WTC11 (cell line): Measurements from ENCODE around the gene NES. TPM values are rescaled to one million over a fixed set of nuclear protein-coding genes. Genes with fewer than 3 reads are reported as not detected.

Experiments used
- ATAC-seq: fragments of 200-7000 bp; cut with Tn5 transposase; 2 replicates; pipeline ENCODE4 v1.10.0; 2021; ENCODE audit warnings: mild to moderate bottlenecking, moderate library complexity
- CTCF ChIA-PET: fragments of 300-600 bp; sonication (Branson Sonifier 250); formaldehyde crosslinking; loops from one replicate; lab custom pipeline; 2021; ENCODE audit warnings: antibody characterized with exemption; lab: Charles Lee
- POLR2A ChIA-PET: fragments of 350-600 bp; sonication (Branson Sonifier 250); formaldehyde crosslinking; loops from one replicate; lab custom pipeline; 2021; ENCODE audit warnings: antibody characterized with exemption; lab: Charles Lee
- DNase-seq: peaks from one replicate; pipeline ENCODE4 v3.0.0; 2021; ENCODE audit warnings: low spot score
- H3K27ac Mint-ChIP-seq: 2 replicates; pipeline ENCODE4 v1.8.0; 2021; ENCODE audit warnings: mixed read lengths
- H3K27me3 Mint-ChIP-seq: 2 replicates; pipeline ENCODE4 v1.8.0; 2021; ENCODE audit warnings: low read depth, mild to moderate bottlenecking, moderate library complexity, mixed read lengths
- H3K36me3 Mint-ChIP-seq: 2 replicates; pipeline ENCODE4 v1.8.0; 2021; ENCODE audit warnings: mixed read lengths
- H3K4me1 Mint-ChIP-seq: 2 replicates; pipeline ENCODE4 v1.8.0; 2022; ENCODE audit warnings: mixed read lengths
- H3K4me3 Mint-ChIP-seq: 2 replicates; pipeline ENCODE4 v1.8.0; 2021; ENCODE audit warnings: mild to moderate bottlenecking, moderate library complexity, mixed read lengths
- H3K9me3 Mint-ChIP-seq: 2 replicates; pipeline ENCODE4 v1.8.0; 2021; ENCODE audit warnings: mixed read lengths
- ARID4B ChIP-seq: sonication (generic); formaldehyde crosslinking; IDR thresholded peaks from 2 replicates; pipeline ENCODE4 v1.8.0; 2023; ENCODE audit warnings: missing genetic modification reagents, mild to moderate bottlenecking, borderline replicate concordance
- ATF1 ChIP-seq: sonication (generic); formaldehyde crosslinking; IDR thresholded peaks from 2 replicates; pipeline ENCODE4 v1.8.1; 2023; ENCODE audit warnings: mild to moderate bottlenecking, moderate library complexity, missing genetic modification reagents
- E2F5 ChIP-seq: sonication (generic); formaldehyde crosslinking; IDR thresholded peaks from 2 replicates; pipeline ENCODE4 v1.8.1; 2022; ENCODE audit warnings: mild to moderate bottlenecking, moderate library complexity, missing genetic modification reagents
- ETV6 ChIP-seq: sonication (generic); formaldehyde crosslinking; IDR thresholded peaks from 2 replicates; pipeline ENCODE4 v1.8.1; 2022; ENCODE audit warnings: mild to moderate bottlenecking, missing genetic modification reagents
- FOXP1 ChIP-seq: sonication (generic); formaldehyde crosslinking; IDR thresholded peaks from 2 replicates; pipeline ENCODE4 v1.8.0; 2022; ENCODE audit warnings: missing genetic modification reagents, mild to moderate bottlenecking, moderate library complexity, borderline replicate concordance
- FOXP4 ChIP-seq: sonication (generic); formaldehyde crosslinking; IDR thresholded peaks from 2 replicates; pipeline ENCODE4 v1.8.0; 2022; ENCODE audit warnings: mild to moderate bottlenecking, missing genetic modification reagents
- GTF2I ChIP-seq: fragments of 250-450 bp; sonication (Bioruptor Pico); conservative IDR thresholded peaks from 2 replicates; pipeline ENCODE4 v1.4.0; 2021; ENCODE audit warnings: mild to moderate bottlenecking
- JUN ChIP-seq: sonication (generic); formaldehyde crosslinking; IDR thresholded peaks from 2 replicates; pipeline ENCODE4 v1.8.0; 2023; ENCODE audit warnings: mild to moderate bottlenecking, missing genetic modification reagents
- MYBL2 ChIP-seq: sonication (generic); formaldehyde crosslinking; IDR thresholded peaks from 2 replicates; pipeline ENCODE4 v1.8.1; 2023; ENCODE audit warnings: mild to moderate bottlenecking, moderate library complexity, missing genetic modification reagents
- SMAD4 ChIP-seq: sonication (generic); formaldehyde crosslinking; IDR thresholded peaks from 2 replicates; pipeline ENCODE4 v1.8.0; 2022; ENCODE audit warnings: mild to moderate bottlenecking, missing genetic modification reagents
- TEAD1 ChIP-seq: sonication (generic); formaldehyde crosslinking; IDR thresholded peaks from 2 replicates; pipeline ENCODE4 v1.8.0; 2022; ENCODE audit warnings: mild to moderate bottlenecking, missing genetic modification reagents
- ZNF121 ChIP-seq: sonication (generic); formaldehyde crosslinking; IDR thresholded peaks from 2 replicates; pipeline ENCODE4 v1.8.0; 2023; ENCODE audit warnings: missing genetic modification reagents
- ZNF281 ChIP-seq: sonication (generic); formaldehyde crosslinking; IDR thresholded peaks from 2 replicates; pipeline ENCODE4 v1.8.0; 2023; ENCODE audit warnings: mild to moderate bottlenecking, missing genetic modification reagents
- total RNA-seq: library from RNA; stranded (reverse); gene quantifications from 3 replicates; pipeline ENCODE4 v1.2.3, GENCODE V29; 2021
- TF ChIP-seq, protein P1 (sequence below): sonication (generic); formaldehyde crosslinking; IDR thresholded peaks from 2 replicates; pipeline ENCODE4 v1.8.1; 2023; ENCODE audit warnings: mild to moderate bottlenecking, missing genetic modification reagents
- TF ChIP-seq, protein P2 (sequence below): sonication (generic); formaldehyde crosslinking; conservative IDR thresholded peaks from 2 replicates; pipeline ENCODE4 v1.8.1; 2023; ENCODE audit warnings: mild to moderate bottlenecking, low read depth, missing genetic modification reagents, moderate library complexity

Gene NES
- total RNA-seq, 1 experiment from 2014 or later: 127 TPM

DNA sequence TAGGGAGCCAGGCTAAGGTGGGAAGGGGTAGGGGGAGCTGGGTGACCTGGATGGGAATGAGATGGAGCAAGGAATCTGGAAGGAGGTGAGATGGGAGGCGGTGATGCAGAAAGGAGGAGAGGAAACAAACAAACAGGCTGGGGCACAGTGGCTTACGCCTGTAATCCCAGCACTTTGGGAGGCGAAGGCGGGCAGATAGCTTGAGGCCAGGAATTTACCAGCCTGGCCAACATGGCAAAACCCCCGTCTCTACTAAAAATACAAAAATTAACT is 17.4 kb upstream of the NES start:
- Mint-ChIP-seq H3K27ac (peak overlapping the region; percentile 98), H3K27me3 (peaks cover 7% of the 10 kb centered on the region; the same call in 1 of the 2 replicates), H3K36me3 (peaks cover 20% of the 10 kb centered on the region)
- no peak for DNase-seq
- POLR2A ChIA-PET: interaction anchor here (0.7 to 8.0 kb wide), 4 partner anchors 12 to 138 kb away, joined by 3 to 195 read pairs (median 7); partner anchors contain the start of genes CRABP2, ISG20L2 and METTL25B
- no peak for TF ChIP-seq GTF2I (CRISPR knock-in tag)
- TF ChIP-seq TEAD1 (CRISPR knock-in tag): no peak
- TF ChIP-seq JUN (CRISPR knock-in tag): no peak
- TF ChIP-seq E2F5: no peak
- no peak for TF ChIP-seq ZNF121 (CRISPR knock-in tag)
- TF ChIP-seq ARID4B (CRISPR knock-in tag): no peak
- TF ChIP-seq, protein P1, sequence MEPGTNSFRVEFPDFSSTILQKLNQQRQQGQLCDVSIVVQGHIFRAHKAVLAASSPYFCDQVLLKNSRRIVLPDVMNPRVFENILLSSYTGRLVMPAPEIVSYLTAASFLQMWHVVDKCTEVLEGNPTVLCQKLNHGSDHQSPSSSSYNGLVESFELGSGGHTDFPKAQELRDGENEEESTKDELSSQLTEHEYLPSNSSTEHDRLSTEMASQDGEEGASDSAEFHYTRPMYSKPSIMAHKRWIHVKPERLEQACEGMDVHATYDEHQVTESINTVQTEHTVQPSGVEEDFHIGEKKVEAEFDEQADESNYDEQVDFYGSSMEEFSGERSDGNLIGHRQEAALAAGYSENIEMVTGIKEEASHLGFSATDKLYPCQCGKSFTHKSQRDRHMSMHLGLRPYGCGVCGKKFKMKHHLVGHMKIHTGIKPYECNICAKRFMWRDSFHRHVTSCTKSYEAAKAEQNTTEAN (CRISPR knock-in tag): no peak
- no peak for TF ChIP-seq ZNF281 (CRISPR knock-in tag)
- no peak for TF ChIP-seq MYBL2 (CRISPR knock-in tag)
- TF ChIP-seq, all 79 proteins: peak for 0
- Mint-ChIP-seq H3K4me1 (peaks cover 61% of the 10 kb centered on the region), H3K9me3 (no peaks in the 10 kb centered on the region), H3K4me3 (peak overlapping the region; percentile 62)
- ATAC-seq: no peak
- CTCF ChIA-PET: interaction anchor here (0.6 to 17.1 kb wide), 11 partner anchors 16 to 255 kb away, joined by 3 to 1553 read pairs (median 5); partner anchors contain the start of genes CRABP2, INSRR, ISG20L2 and METTL25B

DNA sequence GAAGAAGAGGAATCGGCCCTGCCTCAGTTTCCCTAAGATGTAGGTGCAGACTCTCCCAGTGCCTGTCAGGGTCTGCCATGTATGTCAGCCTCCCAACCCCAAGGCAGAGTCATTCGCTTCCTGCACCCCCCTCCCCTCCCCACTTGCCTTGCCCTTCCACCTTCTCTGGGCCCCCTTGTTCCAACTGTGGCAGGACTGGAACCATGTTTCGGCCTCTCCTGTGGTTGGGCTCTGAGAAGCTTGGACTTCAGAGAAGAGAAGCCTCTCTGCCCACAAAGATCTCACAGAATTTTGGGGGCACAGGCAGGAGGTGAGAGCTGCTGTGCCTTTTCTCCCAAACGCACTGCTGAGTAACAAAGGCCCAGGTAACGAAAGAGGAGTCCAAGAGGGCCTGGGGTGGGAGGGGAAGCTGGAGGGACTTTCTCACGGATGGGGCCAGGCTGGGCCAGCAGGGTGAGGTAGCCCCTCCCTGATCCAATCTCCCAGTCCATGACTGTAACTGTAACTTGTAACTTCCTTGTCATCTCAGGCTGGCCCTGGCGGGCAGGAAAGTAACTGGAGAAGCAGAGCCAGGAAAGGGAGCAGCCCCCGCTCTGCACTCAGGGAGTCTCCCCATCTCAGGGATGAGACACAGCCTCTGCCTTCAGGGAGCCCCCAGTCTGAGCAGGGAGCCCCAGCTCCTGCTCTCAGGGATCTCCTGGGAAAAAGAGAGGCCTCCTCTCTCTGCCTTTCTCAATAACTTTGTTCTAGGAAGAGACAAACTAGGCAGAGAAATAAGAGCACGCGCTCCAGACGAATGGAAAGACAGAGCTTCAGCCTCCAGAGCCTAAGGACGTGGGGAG is 16.9 kb upstream of the NES start:
- ChIA-PET CTCF (interaction anchor here (0.6 to 17.1 kb wide), 12 partner anchors 16 to 234 kb away, joined by 3 to 1553 read pairs (median 6); partner anchors contain the start of genes CRABP2, INSRR, ISG20L2 and METTL25B), POLR2A (interaction anchor here (0.7 to 8.0 kb wide), 7 partner anchors 13 to 230 kb away, joined by 3 to 195 read pairs (median 5); partner anchors contain the start of genes CRABP2, ISG20L2 and METTL25B)
- H3K27me3 Mint-ChIP-seq: peaks cover 7% of the 10 kb centered on the region; the same call in 1 of the 2 replicates
- peaks cover 66% of the 10 kb centered on the region for H3K4me1 Mint-ChIP-seq
- peaks cover 16% of the 10 kb centered on the region for H3K36me3 Mint-ChIP-seq
- H3K27ac Mint-ChIP-seq: peak overlapping the region; percentile 98
- peak overlapping the region; percentile 62 for H3K4me3 Mint-ChIP-seq
- H3K9me3 Mint-ChIP-seq: no peaks in the 10 kb centered on the region
- DNase-seq (no peak), ATAC-seq (peak; percentile 5)
- TF ChIP-seq ZNF121 (CRISPR knock-in tag): no peak
- TF ChIP-seq SMAD4 (CRISPR knock-in tag): no peak
- TF ChIP-seq FOXP4 (CRISPR knock-in tag): no peak
- no peak for TF ChIP-seq ATF1 (CRISPR knock-in tag)
- no peak for TF ChIP-seq FOXP1
- TF ChIP-seq, protein P2, sequence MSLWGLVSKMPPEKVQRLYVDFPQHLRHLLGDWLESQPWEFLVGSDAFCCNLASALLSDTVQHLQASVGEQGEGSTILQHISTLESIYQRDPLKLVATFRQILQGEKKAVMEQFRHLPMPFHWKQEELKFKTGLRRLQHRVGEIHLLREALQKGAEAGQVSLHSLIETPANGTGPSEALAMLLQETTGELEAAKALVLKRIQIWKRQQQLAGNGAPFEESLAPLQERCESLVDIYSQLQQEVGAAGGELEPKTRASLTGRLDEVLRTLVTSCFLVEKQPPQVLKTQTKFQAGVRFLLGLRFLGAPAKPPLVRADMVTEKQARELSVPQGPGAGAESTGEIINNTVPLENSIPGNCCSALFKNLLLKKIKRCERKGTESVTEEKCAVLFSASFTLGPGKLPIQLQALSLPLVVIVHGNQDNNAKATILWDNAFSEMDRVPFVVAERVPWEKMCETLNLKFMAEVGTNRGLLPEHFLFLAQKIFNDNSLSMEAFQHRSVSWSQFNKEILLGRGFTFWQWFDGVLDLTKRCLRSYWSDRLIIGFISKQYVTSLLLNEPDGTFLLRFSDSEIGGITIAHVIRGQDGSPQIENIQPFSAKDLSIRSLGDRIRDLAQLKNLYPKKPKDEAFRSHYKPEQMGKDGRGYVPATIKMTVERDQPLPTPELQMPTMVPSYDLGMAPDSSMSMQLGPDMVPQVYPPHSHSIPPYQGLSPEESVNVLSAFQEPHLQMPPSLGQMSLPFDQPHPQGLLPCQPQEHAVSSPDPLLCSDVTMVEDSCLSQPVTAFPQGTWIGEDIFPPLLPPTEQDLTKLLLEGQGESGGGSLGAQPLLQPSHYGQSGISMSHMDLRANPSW (CRISPR knock-in tag): no peak
- TF ChIP-seq ETV6 (CRISPR knock-in tag): peak; percentile 42; the same call in 1 of the 2 replicates
